MM.1S (cell line): ENCODE results near the gene CD28.

Source experiments
- DNase-seq: peaks from one replicate; pipeline ENCODE4 v3.0.0-alpha.2; 2015
- H2AFZ ChIP-seq: fragments of 300-600 bp; sonication (generic); 2 replicates; pipeline ENCODE4 v1.6.0; 2016; ENCODE audit warnings: antibody characterized with exemption, low read length
- H3F3A ChIP-seq: fragments of 300-600 bp; sonication (generic); 2 replicates; pipeline ENCODE4 v1.6.1; 2016; ENCODE audit warnings: mild to moderate bottlenecking, antibody characterized with exemption, low read length, moderate library complexity, mixed read lengths; ENCODE audit not compliant: insufficient read depth
- H3K27ac ChIP-seq: fragments of 300-600 bp; sonication (generic); 2 replicates; pipeline ENCODE4 v1.5.1; 2016; ENCODE audit warnings: mild to moderate bottlenecking, low read length
- H3K27me3 ChIP-seq: fragments of 300-600 bp; sonication (generic); replicated peaks from 2 replicates; pipeline ENCODE4 v1.6.0; 2016; ENCODE audit warnings: low read length; ENCODE audit not compliant: insufficient read depth
- H3K36me3 ChIP-seq: fragments of 300-600 bp; sonication (generic); replicated peaks from 2 replicates; pipeline ENCODE4 v1.6.1; 2016; ENCODE audit warnings: mild to moderate bottlenecking, low read length, mixed read lengths; ENCODE audit not compliant: insufficient read depth
- H3K4me1 ChIP-seq: fragments of 300-600 bp; sonication (generic); 2 replicates; pipeline ENCODE4 v1.6.1; 2016; ENCODE audit warnings: low read length, mixed read lengths
- H3K4me2 ChIP-seq: fragments of 300-600 bp; sonication (generic); 2 replicates; pipeline ENCODE4 v1.6.0; 2016; ENCODE audit warnings: low read depth, low read length
- H3K4me3 ChIP-seq: fragments of 300-600 bp; sonication (generic); 2 replicates; pipeline ENCODE4 v1.5.1; 2016; ENCODE audit warnings: low read length, mixed read lengths
- H3K79me2 ChIP-seq: fragments of 300-600 bp; sonication (generic); 2 replicates; pipeline ENCODE4 v1.6.1; 2016; ENCODE audit warnings: mixed run types, low read length, mixed read lengths
- H3K9ac ChIP-seq: fragments of 300-600 bp; sonication (generic); 2 replicates; pipeline ENCODE4 v1.6.1; 2016; ENCODE audit warnings: low read length, mixed read lengths
- H3K9me2 ChIP-seq: fragments of 300-600 bp; sonication (generic); replicated peaks from 2 replicates; pipeline ENCODE4 v1.6.1; 2016; ENCODE audit warnings: mild to moderate bottlenecking, low read length, mixed read lengths; ENCODE audit not compliant: insufficient read depth
- H3K9me3 ChIP-seq: fragments of 300-600 bp; sonication (generic); replicated peaks from 2 replicates; pipeline ENCODE4 v1.6.1; 2016; ENCODE audit warnings: mild to moderate bottlenecking, low read length, mixed read lengths; ENCODE audit not compliant: insufficient read depth
- H4K20me1 ChIP-seq: fragments of 300-600 bp; sonication (generic); 2 replicates; pipeline ENCODE4 v1.6.1; 2016; ENCODE audit warnings: mild to moderate bottlenecking, low read length, moderate library complexity, mixed read lengths; ENCODE audit not compliant: insufficient read depth
- EZH2 ChIP-seq: fragments of 300-600 bp; sonication (generic); optimal IDR thresholded peaks from 2 replicates; pipeline ENCODE3; 2017; ENCODE audit warnings: low read depth, mild to moderate bottlenecking, antibody characterized with exemption, low read length, mixed read lengths
- EZH2phosphoT487 ChIP-seq: fragments of 300-600 bp; sonication (generic); IDR thresholded peaks from 2 replicates; pipeline ENCODE4 v1.6.1; 2018; ENCODE audit warnings: antibody characterized with exemption, low read length
- TF ChIP-seq, protein P1 (sequence below): fragments of 300-600 bp; sonication (generic); IDR thresholded peaks from 2 replicates; pipeline ENCODE4 v1.5.1; 2016; ENCODE audit warnings: antibody characterized with exemption, low read length, mixed read lengths

Gene CD28

DNA sequence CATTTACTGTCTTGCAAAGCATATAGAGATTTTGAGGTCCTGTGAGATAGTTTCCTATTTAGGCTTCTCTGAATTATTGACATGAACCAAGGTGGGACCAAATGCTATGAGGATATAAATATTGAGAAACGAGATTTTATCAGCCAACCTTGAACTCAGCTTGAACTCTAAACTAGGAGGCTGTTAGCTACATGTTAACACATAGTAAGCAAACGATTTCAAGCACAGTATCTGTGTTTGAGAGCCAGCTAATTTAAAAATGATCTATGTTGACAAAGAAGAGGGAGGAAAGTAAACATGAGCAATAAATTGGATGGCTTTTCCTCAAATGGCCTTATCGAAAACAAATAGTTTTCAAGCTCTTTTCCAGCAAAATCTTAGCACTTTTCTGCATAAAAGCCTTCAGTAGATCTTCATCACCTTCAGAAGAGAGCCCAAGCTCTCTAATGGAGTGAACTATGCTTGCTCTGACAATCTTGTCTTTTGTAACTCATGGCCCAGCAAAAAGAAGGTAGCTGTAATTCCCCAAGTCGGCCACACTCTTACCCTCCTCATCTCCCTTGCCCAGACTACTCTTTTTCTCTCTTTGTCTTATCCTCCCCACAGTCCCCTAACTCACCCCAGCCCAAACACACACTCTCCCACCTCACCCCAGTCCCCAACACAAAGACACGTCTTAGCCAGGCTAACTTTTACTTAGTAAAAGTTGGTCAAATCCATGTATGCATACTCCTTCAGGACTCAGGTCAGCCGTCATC is 14.7 kb downstream of the CD28 start:
- Histone ChIP-seq H3K9me2 (no peaks in the 10 kb centered on the region), H3F3A (peaks cover 34% of the 10 kb centered on the region), H3K27me3 (no peaks in the 10 kb centered on the region), H2AFZ (no peak overlapping the region), H3K27ac (no peak overlapping the region), H3K4me1 (peaks cover 57% of the 10 kb centered on the region), H3K36me3 (peaks cover 6% of the 10 kb centered on the region), H3K4me2 (no peak overlapping the region), H3K4me3 (no peak overlapping the region), H3K9me3 (no peaks in the 10 kb centered on the region), H4K20me1 (no peaks in the 10 kb centered on the region), H3K79me2 (peaks cover 99% of the 10 kb centered on the region), H3K9ac (no peak overlapping the region)
- no peak for TF ChIP-seq EZH2
- TF ChIP-seq, protein P1, sequence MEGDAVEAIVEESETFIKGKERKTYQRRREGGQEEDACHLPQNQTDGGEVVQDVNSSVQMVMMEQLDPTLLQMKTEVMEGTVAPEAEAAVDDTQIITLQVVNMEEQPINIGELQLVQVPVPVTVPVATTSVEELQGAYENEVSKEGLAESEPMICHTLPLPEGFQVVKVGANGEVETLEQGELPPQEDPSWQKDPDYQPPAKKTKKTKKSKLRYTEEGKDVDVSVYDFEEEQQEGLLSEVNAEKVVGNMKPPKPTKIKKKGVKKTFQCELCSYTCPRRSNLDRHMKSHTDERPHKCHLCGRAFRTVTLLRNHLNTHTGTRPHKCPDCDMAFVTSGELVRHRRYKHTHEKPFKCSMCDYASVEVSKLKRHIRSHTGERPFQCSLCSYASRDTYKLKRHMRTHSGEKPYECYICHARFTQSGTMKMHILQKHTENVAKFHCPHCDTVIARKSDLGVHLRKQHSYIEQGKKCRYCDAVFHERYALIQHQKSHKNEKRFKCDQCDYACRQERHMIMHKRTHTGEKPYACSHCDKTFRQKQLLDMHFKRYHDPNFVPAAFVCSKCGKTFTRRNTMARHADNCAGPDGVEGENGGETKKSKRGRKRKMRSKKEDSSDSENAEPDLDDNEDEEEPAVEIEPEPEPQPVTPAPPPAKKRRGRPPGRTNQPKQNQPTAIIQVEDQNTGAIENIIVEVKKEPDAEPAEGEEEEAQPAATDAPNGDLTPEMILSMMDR = no peak
- TF ChIP-seq EZH2phosphoT487 = no peak
- no peak for DNase-seq

DNA sequence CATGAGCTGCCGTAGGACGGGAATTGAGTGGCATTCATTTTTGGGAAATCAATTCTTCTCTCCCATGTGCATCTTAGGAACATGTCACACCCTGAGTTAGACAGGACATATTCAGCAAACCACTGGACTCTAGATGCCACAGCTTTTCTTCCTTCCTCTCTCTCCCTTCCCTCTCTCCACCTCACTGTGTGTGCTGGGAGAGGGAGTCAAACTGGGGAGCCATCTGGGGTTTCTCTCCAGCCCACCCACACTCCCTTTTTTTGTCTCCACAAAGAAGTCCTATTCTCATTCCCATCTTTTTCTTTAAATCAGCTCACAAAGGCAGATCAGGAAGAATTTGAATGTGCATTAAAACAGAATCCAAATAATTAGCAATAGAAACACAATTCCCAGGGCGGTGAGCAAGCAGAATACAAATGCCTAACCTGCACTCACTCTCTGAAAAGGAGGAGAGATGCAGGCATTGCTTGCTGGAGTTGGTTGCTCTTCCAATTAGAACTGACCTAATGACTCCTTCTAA is 15.4 kb downstream of the CD28 start:
- H3K27me3 ChIP-seq = no peaks in the 10 kb centered on the region
- H3K79me2 ChIP-seq = peaks cover 99% of the 10 kb centered on the region
- H3K9me2 ChIP-seq = no peaks in the 10 kb centered on the region
- H3K36me3 ChIP-seq = no peaks in the 10 kb centered on the region; the same call in 1 of the 2 replicates
- no peak overlapping the region for H3K27ac ChIP-seq
- H3F3A ChIP-seq = peaks cover 27% of the 10 kb centered on the region
- no peak overlapping the region for H3K4me3 ChIP-seq
- no peak overlapping the region for H3K4me2 ChIP-seq
- H3K9me3 ChIP-seq = no peaks in the 10 kb centered on the region
- DNase-seq = no peak
- H3K9ac ChIP-seq = no peak overlapping the region
- TF ChIP-seq, protein P1 = no peak
- TF ChIP-seq EZH2phosphoT487 (no peak), EZH2 (no peak)
- H2AFZ ChIP-seq = no peak overlapping the region
- H4K20me1 ChIP-seq = no peaks in the 10 kb centered on the region
- peaks cover 50% of the 10 kb centered on the region for H3K4me1 ChIP-seq

DNA sequence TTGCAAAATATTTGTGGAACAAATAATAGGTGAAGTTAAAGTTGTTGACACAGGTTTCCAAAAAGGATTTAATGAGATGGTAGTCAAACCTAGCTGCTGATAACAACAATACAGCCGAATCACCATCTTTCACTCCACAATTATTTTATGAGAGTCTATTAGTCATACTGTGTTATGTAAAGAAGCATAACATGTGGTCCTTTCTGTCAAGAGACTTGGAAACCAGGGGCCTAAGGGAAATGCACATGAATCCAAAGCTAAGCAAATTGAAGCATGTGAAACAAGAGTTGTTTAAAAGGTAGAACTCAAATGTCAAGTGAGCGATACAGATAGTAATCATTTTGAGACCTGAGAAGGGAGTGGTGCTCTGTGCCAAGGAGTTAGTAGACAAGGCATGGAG is 16.0 kb downstream of the CD28 start:
- no peak overlapping the region for H3K27ac ChIP-seq
- H3K4me1 ChIP-seq = peaks cover 44% of the 10 kb centered on the region
- no peaks in the 10 kb centered on the region for H3K9me2 ChIP-seq
- H3K79me2 ChIP-seq = peaks cover 98% of the 10 kb centered on the region
- no peaks in the 10 kb centered on the region for H3K27me3 ChIP-seq
- DNase-seq = no peak
- no peak overlapping the region for H2AFZ ChIP-seq
- no peaks in the 10 kb centered on the region for H3K9me3 ChIP-seq
- H3K36me3 ChIP-seq = no peaks in the 10 kb centered on the region; the same call in 1 of the 2 replicates
- no peak overlapping the region for H3K4me3 ChIP-seq
- H4K20me1 ChIP-seq = no peaks in the 10 kb centered on the region
- TF ChIP-seq EZH2phosphoT487 (no peak), EZH2 (no peak)
- TF ChIP-seq, protein P1 = no peak
- peaks cover 21% of the 10 kb centered on the region for H3F3A ChIP-seq
- no peak overlapping the region for H3K9ac ChIP-seq
- no peak overlapping the region for H3K4me2 ChIP-seq
